Activated naive CD8-positive, alpha-beta T cell treated with anti-CD3 and anti-CD28 coated beads for 36 hours (primary cell): ENCODE measurements around the gene MYL2. TPM values are rescaled to one million over a fixed set of nuclear protein-coding genes. Genes with fewer than 3 reads are reported as not detected.

Source experiments
- DNase-seq: peaks from one replicate; pipeline ENCODE4 v3.0.0; 2021
- H3K27ac Mint-ChIP-seq: one replicate; pipeline ENCODE4 v1.8.0; 2022; ENCODE audit warnings: mild to moderate bottlenecking, moderate library complexity, mixed read lengths
- H3K27me3 Mint-ChIP-seq: one replicate; pipeline ENCODE4 v1.8.0; 2022; ENCODE audit warnings: mild to moderate bottlenecking, mixed read lengths
- H3K36me3 Mint-ChIP-seq: one replicate; pipeline ENCODE4 v1.8.0; 2021; ENCODE audit warnings: mild to moderate bottlenecking, mixed read lengths
- H3K4me1 Mint-ChIP-seq: one replicate; pipeline ENCODE4 v1.8.0; 2021; ENCODE audit warnings: mixed read lengths
- H3K4me3 Mint-ChIP-seq: one replicate; pipeline ENCODE4 v1.8.0; 2022; ENCODE audit warnings: mild to moderate bottlenecking, moderate library complexity, mixed read lengths
- H3K9me3 Mint-ChIP-seq: one replicate; pipeline ENCODE4 v1.8.0; 2022; ENCODE audit warnings: mixed read lengths
- total RNA-seq, 2 experiments: library from RNA; stranded (reverse); gene quantifications; one replicate each; pipeline ENCODE4 v1.2.3, GENCODE V29; 2021

The MYL2 gene
- total RNA-seq, 2 experiments from 2014 or later, result not detected

DNA sequence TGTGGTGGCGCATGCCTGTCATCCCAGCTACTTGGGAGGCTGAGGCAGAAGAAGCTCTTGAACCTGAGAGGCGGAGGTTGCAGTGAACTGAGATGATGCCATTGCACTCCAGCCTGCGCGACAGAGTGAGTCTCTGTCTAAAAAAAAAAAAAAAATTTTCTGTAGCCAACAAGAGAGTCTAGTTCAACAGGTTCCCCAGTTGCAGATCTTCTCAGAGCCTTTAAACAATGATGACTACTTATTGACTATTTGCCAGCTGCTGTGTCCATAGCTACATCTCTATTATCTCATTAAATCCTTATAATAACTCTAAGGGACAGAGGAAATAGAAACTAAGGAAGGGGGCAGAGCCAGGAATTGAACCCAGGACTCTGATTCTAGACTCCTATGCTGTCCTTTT is 15.2 kb upstream of the MYL2 start:
- no peak overlapping the region for H3K4me3 Mint-ChIP-seq
- H3K4me1 Mint-ChIP-seq, result peaks cover 4% of the 10 kb centered on the region
- no peak for DNase-seq
- no peaks in the 10 kb centered on the region for H3K9me3 Mint-ChIP-seq
- peaks cover 17% of the 10 kb centered on the region for H3K27me3 Mint-ChIP-seq
- no peak overlapping the region for H3K27ac Mint-ChIP-seq
- H3K36me3 Mint-ChIP-seq, result no peaks in the 10 kb centered on the region

DNA sequence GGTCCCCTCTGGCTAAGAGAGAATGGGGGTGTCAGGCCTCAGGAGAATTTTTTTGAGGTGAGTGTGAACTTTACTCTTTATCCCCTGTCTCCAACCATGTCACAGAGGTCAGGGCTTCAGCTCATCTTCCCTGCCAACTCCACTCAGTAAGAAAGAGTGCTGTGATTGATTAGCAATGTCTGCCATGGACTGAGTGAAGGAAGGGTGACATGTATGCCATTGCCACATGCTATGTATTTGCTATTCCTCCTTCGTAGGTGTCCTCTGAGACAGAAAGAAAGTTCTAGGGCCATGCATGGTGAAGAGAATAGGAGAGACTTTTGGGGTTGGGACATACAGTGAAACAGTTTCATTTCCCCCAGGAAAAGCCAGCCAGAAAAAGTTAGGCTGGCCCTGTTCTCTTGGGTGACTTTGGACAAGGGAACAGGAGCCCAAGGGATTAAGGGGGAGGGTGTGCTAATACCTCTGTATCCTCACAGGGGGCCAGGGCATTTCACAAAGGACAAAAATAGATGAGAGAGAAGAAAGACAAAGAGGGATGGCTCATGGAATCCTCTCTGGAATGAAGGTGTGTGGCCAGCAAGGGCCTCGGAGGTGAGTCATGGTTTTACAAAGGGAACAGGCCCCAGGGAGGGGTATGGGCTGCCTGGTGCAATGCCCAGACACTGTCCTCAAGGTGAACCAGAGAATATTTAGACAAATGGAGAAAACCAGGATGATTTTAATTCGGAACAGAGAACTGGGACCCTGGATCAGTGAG is 13.9 kb upstream of the MYL2 start:
- Mint-ChIP-seq H3K27ac (no peak overlapping the region), H3K27me3 (peaks cover 17% of the 10 kb centered on the region), H3K4me1 (peaks cover 4% of the 10 kb centered on the region), H3K4me3 (no peak overlapping the region), H3K36me3 (no peaks in the 10 kb centered on the region), H3K9me3 (no peaks in the 10 kb centered on the region)
- no peak for DNase-seq

DNA sequence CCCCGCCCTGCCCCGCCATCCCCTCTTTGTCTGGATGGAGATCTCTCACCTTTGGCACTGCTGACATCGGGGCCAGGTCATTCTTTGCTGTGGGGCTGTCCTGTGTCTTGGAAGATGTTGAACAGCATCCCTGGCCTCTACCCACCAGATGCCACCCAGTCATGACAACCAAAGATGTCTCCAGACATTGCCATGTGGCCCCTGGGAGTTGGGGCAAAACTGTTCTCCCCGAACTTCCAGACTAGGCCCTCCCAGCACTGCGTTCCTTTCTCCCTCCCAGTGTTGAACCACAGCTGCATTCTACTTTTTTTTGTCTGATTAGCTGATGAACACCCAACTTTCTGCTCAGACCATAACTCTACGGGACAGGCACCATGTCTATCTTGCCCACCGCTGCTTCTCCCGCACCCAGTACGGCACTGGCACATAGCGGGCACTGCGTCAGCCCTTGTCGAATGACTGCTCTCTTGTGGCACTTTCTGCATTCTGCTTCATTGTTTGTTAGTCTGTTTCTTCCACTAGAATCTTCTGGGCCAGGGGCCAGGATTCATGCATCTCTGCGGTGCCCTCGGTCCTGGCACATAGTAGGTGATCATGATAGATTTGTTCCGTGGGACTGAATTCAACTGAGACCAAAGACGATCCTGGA is 13.1 kb upstream of the MYL2 start:
- Mint-ChIP-seq H3K4me1 (peaks cover 4% of the 10 kb centered on the region), H3K4me3 (no peak overlapping the region), H3K27ac (no peak overlapping the region), H3K9me3 (no peaks in the 10 kb centered on the region), H3K27me3 (peaks cover 17% of the 10 kb centered on the region), H3K36me3 (no peaks in the 10 kb centered on the region)
- no peak for DNase-seq

DNA sequence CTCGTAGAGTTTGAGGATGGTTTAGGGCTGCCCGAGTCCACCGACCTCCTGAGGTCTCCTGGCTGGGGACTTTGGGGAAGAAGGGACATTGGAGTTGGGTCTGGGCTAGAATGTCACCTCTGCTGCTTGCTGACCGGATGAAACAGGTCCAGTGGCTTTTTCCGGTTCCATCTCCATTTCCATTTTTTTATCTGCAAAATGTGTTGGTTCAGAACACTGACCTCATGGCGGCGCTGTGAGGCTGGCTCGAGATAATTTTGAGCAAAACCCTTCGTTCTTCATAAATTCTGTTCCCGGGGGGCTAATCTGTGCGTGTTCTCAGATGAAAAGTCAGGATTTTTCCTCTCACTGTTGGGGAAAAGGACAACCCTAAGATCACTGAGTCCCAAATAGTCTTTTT is 11.7 kb upstream of the MYL2 start:
- Mint-ChIP-seq H3K36me3 (no peaks in the 10 kb centered on the region), H3K4me1 (peaks cover 1% of the 10 kb centered on the region), H3K4me3 (no peak overlapping the region), H3K27me3 (peaks cover 12% of the 10 kb centered on the region), H3K27ac (no peak overlapping the region), H3K9me3 (no peaks in the 10 kb centered on the region)
- DNase-seq, result no peak

DNA sequence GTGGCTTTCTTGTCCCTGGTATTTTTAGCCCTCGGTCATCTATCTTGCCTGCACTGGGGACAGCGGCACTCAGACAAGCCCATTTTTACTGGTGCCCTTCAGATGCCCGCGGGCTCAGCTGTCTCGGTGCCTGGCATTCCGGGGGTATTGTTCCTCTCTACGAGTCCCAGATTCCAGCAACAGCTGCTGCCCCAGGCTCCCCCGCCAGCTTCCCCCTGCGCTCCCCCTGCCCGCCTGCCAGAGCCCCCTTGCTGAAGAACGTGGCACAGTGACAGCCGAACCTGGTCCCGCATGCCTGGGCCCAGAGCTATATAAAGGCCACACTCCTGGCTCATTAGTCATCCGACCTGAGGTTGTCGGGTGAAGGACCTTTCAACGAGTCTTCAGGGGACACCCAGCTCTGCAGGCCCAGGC is 10.9 kb upstream of the MYL2 start:
- H3K27ac Mint-ChIP-seq, result no peak overlapping the region
- DNase-seq, result no peak
- no peak overlapping the region for H3K4me3 Mint-ChIP-seq
- no peaks in the 10 kb centered on the region for H3K4me1 Mint-ChIP-seq
- peaks cover 6% of the 10 kb centered on the region for H3K27me3 Mint-ChIP-seq
- no peaks in the 10 kb centered on the region for H3K36me3 Mint-ChIP-seq
- H3K9me3 Mint-ChIP-seq, result no peaks in the 10 kb centered on the region

DNA sequence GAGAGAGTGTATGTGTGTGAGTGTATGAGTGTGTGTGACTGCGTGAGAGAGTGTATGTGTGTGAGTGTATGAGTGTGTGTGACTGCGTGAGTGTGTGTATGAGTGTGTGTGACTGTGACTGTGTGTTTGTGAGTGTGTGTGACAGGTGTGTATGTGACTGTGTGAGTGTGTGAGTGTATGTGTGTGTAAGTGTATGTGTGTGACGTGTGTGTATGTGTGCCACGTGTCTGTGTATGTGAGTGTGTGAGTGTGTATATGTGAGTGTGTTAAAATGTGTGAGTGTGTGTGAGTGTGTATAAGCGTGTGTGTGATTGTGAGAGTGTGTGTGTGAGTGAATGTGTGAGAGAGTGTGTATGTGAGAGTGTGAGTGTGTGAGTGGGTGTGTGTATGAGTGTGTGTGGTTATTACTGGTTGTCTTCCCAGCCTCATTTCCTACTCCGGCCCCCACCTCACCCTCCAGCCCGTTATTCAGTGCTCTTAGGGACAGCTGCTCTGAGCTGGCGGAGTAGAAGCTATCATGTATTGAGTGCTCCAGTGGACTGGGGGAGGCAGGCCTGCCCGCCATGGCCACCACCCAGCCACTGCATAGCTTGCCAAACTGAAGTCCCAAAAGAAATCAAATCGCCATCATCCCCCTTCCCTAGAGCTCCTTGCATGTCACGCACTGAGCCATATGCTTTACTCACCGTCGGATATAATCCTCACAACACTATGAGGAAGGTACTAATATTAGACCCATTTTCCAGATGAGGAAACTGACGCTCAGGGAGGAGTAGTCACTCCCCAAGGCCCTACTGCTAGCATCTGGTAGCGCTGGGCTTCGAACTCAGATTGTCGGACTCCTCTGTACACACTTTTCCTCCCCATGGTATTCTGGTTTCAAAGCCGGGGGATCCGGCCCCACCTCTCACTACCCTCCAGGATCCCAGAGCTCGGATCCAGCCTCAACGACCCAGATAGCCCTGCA is 10.3 kb upstream of the MYL2 start:
- Mint-ChIP-seq H3K4me3 (no peak overlapping the region), H3K27me3 (peaks cover 5% of the 10 kb centered on the region), H3K9me3 (no peaks in the 10 kb centered on the region), H3K27ac (no peak overlapping the region), H3K36me3 (no peaks in the 10 kb centered on the region), H3K4me1 (no peaks in the 10 kb centered on the region)
- no peak for DNase-seq

DNA sequence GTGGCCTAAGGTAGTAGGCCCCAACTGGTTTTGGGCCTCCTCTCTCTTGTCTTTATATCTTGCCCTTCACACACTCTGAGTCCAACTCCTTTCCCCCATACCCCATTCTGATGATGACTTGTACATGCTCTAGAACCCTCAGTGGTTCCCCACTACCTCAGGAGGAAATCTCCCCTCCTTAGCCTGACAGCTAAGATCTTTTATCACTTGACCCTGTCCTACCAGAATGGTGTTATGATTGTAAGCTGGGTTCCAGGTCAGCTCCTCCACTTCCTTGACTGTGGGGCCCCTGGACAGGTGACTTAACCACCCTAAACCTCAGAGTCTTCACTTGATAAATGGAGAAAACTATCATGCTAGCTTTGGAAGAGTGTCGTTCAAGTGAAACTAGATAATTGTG is 9.4 kb upstream of the MYL2 start:
- Mint-ChIP-seq H3K9me3 (no peaks in the 10 kb centered on the region), H3K4me3 (no peak overlapping the region), H3K4me1 (no peaks in the 10 kb centered on the region), H3K27ac (no peak overlapping the region), H3K27me3 (peaks cover 5% of the 10 kb centered on the region), H3K36me3 (no peaks in the 10 kb centered on the region)
- no peak for DNase-seq

DNA sequence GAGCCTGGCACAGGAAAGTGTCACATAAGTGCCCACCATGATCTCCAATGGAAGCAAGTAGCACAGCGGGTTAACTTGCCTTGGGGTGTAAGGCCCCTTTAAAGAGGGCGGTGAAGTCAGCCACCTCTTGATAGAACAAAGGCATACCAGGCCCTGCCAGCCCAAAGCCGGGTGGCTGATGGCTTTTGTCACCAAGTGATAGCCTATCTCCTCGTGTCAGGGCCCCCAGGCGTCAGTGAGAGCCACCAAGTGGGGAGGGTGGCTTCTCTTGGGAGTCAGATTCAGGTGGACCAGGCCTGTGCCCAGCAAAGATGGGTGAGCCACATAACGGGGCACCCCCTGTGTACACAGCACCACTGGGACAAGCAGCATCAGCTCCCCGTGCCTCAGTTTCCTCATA is 8.3 kb upstream of the MYL2 start:
- H3K4me3 Mint-ChIP-seq, result no peak overlapping the region
- no peak for DNase-seq
- H3K9me3 Mint-ChIP-seq, result no peaks in the 10 kb centered on the region
- no peaks in the 10 kb centered on the region for H3K4me1 Mint-ChIP-seq
- no peaks in the 10 kb centered on the region for H3K27me3 Mint-ChIP-seq
- no peaks in the 10 kb centered on the region for H3K36me3 Mint-ChIP-seq
- no peak overlapping the region for H3K27ac Mint-ChIP-seq

DNA sequence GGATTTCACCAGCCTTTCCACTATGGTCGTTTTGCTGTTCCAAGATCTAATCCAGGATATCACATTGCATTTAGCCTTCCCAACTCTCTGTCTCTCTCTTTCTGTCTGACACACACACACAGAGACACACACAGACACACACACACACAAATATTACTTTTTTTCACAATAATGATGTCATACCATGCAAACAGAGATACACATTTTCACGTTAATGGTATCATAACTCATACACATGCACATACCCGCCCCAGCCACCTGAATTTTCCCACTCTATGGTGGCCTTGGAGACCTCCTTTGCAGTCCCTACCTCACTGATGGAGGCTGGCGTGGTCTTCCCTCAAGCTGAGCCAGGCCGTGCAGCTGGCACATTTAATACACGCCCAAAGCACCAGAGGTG is 7.2 kb upstream of the MYL2 start:
- no peak for DNase-seq
- no peaks in the 10 kb centered on the region for H3K36me3 Mint-ChIP-seq
- H3K4me3 Mint-ChIP-seq, result no peak overlapping the region
- no peaks in the 10 kb centered on the region for H3K27me3 Mint-ChIP-seq
- H3K4me1 Mint-ChIP-seq, result no peaks in the 10 kb centered on the region
- H3K9me3 Mint-ChIP-seq, result no peaks in the 10 kb centered on the region
- no peak overlapping the region for H3K27ac Mint-ChIP-seq

DNA sequence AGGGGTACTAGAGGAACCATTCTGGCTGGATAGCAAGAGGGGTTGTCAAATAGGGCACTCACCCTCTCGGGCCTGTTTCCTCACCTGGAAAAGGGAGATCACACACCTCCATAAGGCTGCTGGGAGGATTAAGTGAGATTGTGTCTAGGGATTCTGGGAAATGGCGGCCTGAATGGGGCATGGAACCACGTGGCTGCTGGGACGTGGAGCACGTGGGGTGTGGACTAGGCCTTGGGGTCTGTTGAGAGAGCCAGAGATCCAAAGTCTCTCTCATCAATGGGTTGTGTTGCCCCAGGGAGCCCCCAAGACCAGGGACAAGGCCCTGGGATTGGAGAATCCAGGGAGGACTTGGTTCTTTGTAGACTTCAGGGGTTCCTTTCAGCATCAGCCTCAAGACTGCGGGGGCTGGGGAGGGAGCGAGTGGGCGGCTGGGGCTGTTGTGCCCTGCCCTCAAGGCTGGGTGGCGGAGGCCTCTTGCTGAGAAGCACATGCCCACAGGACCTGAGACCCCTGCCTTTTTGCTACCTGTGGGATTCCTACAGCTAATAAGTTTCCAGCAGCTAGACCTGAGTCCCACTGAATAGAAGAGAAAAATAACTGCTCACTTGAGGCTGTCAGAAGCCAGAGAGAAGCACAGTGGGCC is 3.4 kb upstream of the MYL2 start:
- H3K4me3 Mint-ChIP-seq, result no peak overlapping the region
- no peaks in the 10 kb centered on the region for H3K9me3 Mint-ChIP-seq
- DNase-seq, result no peak
- H3K27ac Mint-ChIP-seq, result no peak overlapping the region
- no peaks in the 10 kb centered on the region for H3K36me3 Mint-ChIP-seq
- H3K27me3 Mint-ChIP-seq, result peaks cover 6% of the 10 kb centered on the region
- no peaks in the 10 kb centered on the region for H3K4me1 Mint-ChIP-seq

DNA sequence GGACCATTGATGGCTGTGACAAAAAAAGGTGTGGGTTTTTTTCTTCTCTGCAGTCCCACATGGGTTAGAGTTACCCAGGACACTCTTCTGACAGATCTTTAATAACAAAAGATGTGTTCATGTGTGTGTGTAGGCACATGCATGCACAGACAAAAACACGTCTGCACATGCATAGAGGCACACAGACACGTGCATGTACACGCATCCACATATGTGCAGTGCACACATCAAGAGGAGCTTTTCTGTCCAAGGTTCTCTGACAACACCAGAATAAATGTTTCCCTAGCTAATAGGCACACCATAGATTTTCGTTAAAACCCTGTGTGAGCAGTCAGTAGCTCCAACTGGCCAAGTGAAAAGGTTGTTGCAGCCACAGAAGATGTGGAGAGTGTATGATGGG is 2.8 kb upstream of the MYL2 start:
- no peak for DNase-seq
- Mint-ChIP-seq H3K4me1 (no peaks in the 10 kb centered on the region), H3K27ac (no peak overlapping the region), H3K27me3 (peaks cover 6% of the 10 kb centered on the region), H3K36me3 (no peaks in the 10 kb centered on the region), H3K4me3 (no peak overlapping the region), H3K9me3 (no peaks in the 10 kb centered on the region)

DNA sequence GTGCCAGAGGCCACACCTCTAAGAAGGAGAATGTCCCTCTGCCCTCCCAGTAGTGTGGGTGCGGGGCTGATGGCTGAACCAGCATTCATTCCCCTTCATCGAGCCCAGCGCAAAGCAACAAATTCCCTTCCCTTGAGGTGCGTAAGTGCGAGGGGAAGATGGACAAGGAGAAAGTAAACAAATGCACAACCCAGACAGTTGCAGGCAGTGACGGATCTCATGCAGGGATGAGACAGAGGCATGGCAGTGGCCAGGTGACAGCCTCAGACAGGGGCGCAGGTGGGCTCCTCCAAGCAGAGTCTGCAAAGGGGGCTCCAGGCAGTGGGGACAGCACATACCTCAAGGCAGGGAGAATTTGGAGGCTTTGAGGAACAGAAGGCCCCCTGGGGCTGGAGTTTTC is 2.3 kb upstream of the MYL2 start:
- Mint-ChIP-seq H3K27ac (no peak overlapping the region), H3K4me3 (no peak overlapping the region), H3K9me3 (no peaks in the 10 kb centered on the region), H3K4me1 (no peaks in the 10 kb centered on the region), H3K36me3 (no peaks in the 10 kb centered on the region), H3K27me3 (peaks cover 6% of the 10 kb centered on the region)
- DNase-seq, result no peak

DNA sequence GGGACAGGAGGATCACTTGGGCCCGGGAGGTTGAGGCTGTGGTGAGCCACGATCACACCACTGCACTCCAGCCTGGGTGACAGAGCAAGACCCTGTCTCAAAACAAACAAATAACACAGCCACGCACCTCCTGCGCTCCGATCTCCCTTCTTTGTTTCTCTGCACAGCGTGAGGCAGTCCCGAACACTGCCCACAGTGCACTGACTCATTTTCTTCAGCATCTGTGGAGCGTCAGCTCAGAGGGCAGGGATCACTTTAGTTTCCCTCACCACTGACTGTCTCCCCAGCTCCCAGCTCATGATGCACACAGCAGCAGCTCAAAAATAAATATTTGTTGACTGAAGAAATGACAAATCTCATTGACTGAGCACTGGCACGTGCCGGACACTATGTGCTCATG is 883 bp upstream of the MYL2 start:
- no peak for DNase-seq
- Mint-ChIP-seq H3K4me1 (no peaks in the 10 kb centered on the region), H3K9me3 (no peaks in the 10 kb centered on the region), H3K4me3 (no peak overlapping the region), H3K27me3 (peaks cover 6% of the 10 kb centered on the region), H3K27ac (no peak overlapping the region), H3K36me3 (no peaks in the 10 kb centered on the region)

DNA sequence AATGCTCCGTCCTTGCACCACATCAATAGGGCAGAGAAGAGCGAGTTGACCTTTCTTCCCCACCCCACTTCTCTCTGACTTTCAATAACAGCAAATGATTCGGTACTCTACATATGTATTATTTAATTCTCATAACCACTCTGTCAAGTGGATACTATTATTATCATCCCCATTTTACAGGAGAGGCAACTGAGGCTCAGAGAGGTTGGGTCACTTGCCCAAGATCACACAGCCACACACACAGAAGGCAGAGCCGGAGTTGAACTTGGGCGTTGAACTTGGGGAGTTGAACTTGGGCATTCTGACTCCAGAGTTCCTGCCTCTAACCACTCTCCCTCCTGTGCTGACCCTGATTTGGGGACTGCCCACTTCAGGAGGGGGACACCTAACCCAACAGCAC is 659 bp downstream of the MYL2 start:
- Mint-ChIP-seq H3K4me3 (no peak overlapping the region), H3K36me3 (no peaks in the 10 kb centered on the region), H3K9me3 (no peaks in the 10 kb centered on the region), H3K27me3 (peaks cover 6% of the 10 kb centered on the region), H3K27ac (no peak overlapping the region), H3K4me1 (no peaks in the 10 kb centered on the region)
- DNase-seq, result no peak

DNA sequence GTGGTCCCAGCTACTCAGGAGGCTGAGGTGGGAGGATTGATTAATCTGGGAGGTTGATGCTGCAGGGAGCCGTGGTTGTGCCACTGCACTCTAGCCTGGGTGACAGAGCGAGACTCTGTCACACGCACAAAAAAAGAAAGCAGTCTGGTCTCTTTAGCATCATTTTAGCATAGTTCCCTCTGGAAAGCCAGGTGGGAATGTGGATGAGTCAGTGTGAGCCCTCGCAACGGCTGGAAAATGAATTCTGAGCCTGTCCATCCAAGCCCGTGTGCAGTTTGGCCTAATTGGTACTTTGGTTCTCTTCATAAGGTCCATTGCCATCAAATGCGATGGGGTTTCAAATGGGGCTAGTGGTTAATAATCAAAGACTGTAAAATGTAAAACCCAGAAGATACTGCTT is 2.4 kb downstream of the MYL2 start:
- H3K4me3 Mint-ChIP-seq, result no peak overlapping the region
- H3K9me3 Mint-ChIP-seq, result no peaks in the 10 kb centered on the region
- no peak for DNase-seq
- H3K27me3 Mint-ChIP-seq, result peaks cover 6% of the 10 kb centered on the region
- H3K27ac Mint-ChIP-seq, result no peak overlapping the region
- H3K36me3 Mint-ChIP-seq, result no peaks in the 10 kb centered on the region
- no peaks in the 10 kb centered on the region for H3K4me1 Mint-ChIP-seq
